Measurements from ENCODE around the gene CYBC1.

DNA sequence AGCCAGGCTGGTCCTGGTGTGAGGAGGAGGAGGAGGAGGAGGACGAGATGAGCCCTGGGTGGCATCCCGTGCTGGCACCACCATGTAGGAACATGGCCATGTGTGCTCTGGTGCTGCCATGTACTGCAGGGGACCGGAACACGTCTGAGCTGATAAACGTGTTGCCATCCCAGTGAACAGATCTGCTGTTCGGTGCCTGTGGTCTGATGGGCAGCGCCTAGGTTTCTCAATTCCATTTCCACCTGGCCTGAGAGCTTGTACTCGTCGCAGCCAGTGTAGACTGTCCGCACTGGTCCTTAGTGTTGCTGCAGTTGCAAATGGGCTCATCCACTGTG, 40.6 kb upstream of the CYBC1 start:
- TF ChIP-seq POLR2A (IDR thresholded peaks at IDR 0.05) (no peak), POLR2AphosphoS5 (IDR thresholded peaks at IDR 0.05) (no peak)
- TF ChIP-seq, protein P1, sequence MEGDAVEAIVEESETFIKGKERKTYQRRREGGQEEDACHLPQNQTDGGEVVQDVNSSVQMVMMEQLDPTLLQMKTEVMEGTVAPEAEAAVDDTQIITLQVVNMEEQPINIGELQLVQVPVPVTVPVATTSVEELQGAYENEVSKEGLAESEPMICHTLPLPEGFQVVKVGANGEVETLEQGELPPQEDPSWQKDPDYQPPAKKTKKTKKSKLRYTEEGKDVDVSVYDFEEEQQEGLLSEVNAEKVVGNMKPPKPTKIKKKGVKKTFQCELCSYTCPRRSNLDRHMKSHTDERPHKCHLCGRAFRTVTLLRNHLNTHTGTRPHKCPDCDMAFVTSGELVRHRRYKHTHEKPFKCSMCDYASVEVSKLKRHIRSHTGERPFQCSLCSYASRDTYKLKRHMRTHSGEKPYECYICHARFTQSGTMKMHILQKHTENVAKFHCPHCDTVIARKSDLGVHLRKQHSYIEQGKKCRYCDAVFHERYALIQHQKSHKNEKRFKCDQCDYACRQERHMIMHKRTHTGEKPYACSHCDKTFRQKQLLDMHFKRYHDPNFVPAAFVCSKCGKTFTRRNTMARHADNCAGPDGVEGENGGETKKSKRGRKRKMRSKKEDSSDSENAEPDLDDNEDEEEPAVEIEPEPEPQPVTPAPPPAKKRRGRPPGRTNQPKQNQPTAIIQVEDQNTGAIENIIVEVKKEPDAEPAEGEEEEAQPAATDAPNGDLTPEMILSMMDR (IDR thresholded peaks at IDR 0.05 in 8 of 11, conservative IDR thresholded peaks at IDR 0.05 in 3 of 11): no peak

All from spleen (tissue), 7 donors.